HG03342 (cell line): Measurements from ENCODE around the gene IRF2BPL.

Source experiments
- ATAC-seq: cut with Tn5 transposase; IDR thresholded peaks from one replicate; pipeline ENCODE4 v1.9.1; 2021; ENCODE audit warnings: mild to moderate bottlenecking, moderate library complexity; ENCODE audit not compliant: unreplicated experiment

Gene IRF2BPL

DNA sequence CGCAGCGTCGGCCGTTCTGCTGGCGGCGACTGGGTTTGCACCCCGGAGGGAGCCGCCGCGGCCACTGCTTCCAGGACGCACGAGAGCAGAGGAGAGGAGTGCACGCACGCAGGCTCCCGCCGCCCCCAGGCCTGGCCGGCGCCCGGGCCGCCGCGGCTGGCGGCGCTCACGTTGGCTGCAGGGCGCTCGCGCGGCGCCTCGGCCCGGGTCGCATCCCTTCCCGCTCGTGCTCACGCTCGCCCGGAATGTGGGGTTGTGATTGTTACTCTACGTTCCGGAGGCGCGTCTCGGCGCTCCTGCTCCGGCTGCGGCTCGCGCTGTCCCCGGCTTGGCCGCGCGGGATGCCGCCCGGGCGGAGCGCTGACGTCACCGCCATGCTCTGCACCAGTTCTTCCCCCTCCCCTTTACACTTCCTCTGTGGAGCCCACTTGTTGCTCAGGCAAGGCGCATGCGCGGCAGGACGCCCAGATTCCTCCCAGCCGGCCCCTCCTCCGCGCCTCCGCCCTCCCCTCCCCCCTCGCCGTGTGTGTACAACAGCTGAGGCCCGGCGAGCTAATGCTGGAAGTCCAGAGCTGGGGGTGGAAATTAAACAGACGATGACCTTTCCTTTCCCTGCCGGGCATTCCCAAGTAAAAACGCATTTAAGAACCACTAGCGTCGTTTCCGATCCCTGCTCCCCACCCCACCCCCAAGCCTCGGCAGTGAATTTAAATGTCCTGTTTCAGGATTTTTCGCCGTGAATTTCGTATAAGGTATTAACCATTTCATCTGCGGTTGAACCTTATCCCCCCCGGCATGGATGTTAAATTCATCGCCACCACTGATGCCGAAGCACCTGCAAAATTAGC, at the start of gene IRF2BPL:
IRF2BPL (minus strand) TSS at position 325 of the 848 bp plus-strand sequence. CDS start 916 bp downstream, outside the sequence.
- ATAC-seq: peak; percentile 70

DNA sequence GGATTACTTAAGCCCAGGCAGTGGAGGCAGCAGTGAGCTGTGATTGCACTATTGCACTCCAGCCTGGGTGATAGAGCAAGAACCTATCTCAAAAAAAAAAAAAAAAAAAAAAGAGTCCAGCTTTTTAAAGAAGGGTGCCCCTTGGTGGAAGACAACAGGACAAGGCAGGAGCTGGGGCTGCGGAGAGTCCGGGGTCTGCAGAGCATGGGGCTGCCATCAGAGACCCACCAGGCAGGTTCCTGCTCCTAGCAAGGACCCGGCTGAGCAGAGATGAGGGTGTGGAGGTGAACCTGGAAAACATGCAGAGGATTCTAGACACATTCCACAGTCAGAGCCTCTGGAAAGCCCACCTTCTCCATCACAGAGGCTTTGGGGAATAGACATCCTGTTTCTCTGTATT, 48.5 kb upstream of the IRF2BPL start:
- no peak for ATAC-seq

DNA sequence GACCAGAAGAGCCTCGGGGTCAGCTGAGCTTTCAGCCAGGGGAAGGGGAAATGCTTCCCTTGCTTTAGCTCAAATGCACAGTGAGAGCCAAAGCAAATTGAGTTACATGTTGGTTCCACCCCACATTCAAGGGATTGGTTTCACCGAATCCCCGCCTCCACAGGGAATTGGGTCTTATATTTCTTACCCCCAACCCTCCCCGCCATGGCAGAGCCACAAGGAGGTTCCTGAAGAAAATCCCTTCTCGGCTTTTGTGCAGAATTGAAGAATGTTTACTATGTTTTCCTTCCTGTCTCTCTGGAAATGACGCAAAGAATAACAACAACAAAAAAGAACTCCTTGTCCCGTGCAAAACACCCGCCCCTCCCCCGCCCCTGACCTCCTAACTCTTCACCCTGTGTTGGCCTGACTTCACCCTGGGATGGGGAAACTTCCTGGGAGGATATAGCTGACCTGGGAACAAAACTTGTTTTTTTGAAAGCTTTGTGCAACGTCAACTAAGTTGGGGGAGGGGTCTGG, 47.7 kb upstream of the IRF2BPL start:
- ATAC-seq: no peak

DNA sequence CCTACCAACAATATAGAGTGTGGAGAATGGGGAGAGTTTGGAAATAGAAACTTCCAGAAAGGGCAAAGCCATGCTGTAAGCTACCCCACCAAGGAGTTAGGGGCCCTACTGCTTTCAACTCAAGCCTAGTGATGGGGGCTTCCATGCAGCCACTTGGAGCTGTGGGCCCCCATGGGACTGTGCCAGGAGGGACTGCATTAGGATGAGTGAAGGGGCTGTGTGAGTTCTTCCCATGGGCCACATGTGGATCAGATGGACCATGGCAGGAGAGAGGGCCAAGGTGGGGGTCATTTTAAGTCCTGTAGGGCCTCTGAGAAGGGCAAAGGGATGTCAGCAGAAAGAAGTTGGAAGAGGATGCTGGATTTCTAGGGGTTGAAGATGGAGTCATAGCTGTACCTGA, 46.5 kb upstream of the IRF2BPL start:
- ATAC-seq: no peak

DNA sequence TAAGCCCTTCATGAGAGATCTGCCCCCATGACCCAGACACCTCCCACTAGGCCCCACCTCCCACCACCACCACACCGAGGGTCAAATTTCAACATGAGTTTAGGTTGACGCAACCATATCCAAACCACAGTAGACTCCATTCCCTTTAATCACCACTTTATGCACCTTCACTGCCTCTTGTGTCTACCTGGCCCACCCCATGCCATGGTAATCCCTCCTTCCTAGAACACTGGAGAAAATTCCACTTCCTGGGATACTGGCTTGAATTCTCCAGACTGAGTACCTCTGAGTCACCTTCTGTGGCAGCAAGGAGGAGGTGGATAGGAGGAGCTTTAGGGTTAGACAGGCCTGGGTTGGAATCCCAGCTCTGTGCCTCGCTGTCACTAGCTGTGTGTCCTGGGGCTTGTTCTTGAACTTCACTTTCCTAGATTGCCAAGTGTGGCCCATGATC, 43.5 kb upstream of the IRF2BPL start:
- ATAC-seq: no peak

DNA sequence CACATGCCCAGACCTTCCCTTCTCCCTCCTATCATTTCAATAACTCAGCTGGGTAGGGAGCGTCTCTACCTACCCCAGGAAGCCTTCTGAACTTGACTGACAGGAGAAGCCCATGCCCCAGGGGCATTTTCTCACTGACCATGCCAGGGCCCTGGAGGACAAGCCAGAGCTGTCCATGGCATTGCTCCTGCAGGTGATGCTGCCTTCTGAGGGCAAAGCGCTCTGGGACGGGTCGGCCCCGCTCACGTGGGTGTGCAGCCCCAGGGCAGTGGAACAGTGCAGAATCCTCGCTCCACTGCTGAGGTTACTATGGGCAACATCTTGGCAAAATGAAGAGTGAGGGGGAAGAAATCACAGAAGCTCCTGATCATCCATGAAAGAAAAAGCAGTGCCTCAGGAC, 41.0 kb upstream of the IRF2BPL start:
- ATAC-seq: no peak

DNA sequence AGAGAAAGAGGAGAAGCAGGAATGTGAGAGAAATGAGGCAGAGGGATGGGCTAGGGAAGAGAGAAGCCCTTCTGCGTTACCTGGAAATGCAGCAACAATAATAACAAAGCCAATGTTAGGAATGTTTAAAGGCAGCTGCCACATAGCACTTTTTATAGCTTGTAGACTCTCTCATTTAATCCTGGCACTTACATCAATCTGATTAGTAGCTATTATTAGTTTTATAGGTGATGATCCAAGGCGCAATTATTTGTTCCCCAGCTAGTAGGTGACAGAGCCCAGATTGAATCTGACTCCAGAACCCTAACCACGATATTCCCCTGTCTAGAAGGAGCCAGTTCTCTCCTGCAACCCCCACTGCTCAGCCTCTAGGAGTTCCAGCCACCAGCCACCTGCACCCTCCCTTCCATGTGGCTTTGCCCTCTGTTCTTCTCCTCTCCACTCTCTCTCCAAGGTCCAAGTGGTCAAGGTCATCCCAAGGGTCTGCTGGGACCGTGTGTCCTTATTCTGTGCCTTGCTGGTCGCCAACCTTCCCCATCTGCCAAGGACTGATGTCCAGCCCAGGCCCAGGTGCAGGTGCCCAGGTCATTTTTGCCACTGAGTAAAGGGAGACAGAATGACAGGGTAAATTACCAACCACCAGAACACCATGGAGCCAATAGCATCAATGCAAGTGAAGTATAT, 40.2 kb upstream of the IRF2BPL start:
- ATAC-seq: no peak

DNA sequence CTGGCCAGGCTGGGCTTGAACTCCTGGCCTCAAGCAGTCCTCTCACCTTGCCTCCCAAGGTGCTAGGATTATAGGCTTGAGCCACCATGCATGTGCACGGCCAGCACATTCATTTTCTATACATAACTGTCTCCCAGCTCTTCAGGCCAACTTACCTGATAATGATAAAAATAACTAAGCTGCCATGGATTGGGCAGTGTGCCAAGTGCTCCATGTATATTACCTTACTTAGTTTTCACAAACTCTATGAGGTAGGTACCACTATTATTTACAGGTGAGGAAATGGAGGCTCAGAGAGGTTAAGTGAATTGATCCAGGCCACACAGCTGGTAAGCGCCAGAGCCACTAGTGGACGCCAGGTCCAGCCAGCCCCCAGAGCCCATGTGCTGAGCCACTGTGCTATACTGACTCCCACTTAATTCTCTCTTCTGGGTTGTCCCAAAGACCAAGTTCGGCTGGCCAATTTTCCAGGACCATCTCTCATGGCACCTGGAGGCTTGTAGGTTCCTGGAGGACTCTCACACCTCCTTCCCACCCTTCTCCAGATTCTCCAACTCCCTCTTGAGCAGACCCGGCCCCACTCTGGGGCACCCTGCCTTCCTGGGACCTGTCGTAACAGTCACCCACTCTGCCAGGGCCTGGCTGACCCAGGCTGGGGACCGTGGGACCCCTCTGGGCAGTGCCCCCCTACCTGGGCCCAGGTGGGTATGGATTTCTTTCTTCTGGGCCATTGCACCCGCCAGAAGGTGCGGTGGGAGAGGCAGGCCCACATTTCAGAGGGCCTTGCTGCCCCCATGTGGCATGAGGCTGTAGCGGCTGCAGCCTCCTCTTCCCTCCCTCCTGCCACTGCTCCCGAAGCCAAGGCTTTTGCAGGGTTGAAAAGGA, 39.4 kb upstream of the IRF2BPL start:
- peak; percentile 49 for ATAC-seq

DNA sequence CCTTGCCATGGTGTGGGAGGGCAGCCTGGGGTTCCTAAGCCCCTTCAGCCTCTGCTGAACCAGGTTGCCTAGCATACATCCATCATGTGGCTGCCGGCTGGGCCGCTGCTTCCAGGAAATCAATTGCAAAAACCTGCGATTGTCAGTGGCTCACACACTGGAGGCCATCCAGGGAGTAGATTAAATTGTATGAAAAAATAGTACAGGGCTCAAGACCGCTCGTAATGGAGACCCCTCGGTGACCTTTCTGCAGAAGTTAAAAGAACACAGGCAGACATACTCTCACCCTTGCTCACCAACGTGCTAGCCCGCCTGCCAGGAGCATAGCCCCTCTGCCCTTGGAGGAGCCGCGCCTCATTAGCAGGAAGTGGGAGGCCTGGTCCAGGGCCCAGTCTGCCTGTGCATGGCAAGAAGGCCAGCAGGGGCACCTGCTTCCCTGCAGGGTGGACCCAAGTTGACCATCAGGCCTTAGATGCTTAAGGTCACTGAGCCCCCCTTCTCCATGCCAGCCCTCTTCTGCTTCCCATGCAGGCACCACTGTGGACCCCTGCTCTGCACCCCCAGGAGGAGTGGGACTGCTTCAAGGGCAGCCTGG, 38.2 kb upstream of the IRF2BPL start:
- ATAC-seq: no peak

DNA sequence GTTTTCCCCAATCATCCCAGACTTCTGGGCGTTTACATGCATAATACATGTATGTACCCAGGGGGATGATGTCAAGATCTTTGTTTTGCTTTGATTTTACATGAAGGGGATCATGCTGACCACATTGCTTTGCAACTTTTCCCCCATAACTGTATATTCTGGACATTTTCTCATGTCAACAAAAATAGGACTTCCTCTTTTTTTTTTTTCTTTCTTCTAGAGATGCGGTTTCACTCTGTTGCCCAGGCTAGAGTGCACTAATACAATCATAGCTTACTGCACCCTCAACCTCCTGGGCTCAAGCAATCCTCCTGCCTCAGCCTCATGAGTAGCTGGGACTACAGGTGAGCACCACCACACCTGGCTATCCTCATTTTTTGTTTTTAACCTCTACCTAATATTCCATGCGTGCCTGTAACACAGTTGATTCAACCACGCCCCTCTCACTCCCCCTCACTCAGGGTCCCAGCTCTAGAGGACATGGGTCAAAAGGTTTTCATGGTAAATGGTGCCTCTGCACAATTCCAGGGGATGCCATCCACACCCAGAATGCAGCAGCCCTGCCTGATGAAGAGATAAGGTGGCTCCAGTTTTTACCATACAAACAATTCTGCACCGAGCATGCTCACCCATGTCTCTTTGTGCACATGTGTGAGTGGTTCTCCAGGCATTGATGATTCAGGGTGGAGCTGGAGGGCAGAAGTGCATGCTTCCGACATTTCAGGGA, 37.5 kb upstream of the IRF2BPL start:
- no peak for ATAC-seq

DNA sequence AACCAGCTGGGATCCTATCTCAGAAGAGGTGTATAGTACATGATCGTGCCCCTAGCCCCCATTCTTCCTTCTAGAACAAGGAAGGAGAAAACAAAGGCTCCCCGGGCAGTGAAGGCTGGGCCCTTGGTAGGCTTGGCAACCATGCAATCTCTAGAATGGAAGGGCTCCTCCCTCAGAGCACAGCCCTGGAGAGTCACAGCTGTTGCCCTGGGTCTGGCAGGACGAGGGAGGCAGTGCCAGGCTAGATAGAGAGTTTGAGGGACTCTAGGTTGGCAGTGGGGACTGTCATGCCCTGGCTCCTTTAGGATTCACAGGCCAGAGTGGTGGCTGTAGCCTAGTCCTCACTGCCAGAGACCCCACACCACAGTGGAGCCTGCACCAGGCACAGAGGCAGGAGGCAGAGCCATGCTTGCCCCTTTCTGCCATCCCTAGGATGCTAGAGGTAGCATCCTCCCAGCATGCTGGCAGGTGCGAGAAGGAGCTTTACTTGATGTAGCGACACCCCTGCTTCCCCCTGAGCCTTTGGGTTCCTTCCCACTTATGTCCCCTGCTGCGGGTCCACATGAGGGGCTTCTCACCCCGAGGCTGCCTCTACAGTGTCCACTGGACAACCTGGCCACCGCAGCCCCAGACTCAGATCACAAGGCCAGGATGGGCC, 36.1 kb upstream of the IRF2BPL start:
- no peak for ATAC-seq

DNA sequence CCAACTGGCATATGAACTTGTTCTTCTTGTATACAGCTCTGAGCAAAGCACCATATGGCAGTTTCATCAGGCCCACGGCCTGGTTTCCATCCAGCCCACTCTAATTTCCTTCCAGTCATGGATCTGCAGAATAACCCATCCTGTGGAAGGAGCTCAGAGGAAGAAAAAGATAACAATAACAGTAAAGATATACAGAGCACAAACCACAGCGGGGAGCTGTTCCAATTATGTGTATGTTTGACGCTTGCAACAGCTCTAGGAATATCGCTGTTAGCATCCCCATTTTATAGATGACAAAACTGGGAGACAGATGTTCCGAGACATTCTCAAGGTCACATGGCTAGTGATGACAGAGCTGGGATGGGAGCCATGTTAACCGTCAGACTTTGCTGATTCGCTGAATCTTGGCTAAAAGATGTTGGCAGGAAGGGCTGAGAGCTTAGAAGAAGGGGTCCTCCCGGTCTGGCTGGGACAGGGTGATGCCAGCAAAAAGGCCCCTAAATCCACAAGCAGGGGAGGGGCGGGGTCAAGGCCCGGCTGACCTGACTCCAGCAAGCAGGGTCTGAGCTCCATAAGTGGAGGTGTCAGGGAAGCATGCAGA, 35.2 kb upstream of the IRF2BPL start:
- no peak for ATAC-seq

DNA sequence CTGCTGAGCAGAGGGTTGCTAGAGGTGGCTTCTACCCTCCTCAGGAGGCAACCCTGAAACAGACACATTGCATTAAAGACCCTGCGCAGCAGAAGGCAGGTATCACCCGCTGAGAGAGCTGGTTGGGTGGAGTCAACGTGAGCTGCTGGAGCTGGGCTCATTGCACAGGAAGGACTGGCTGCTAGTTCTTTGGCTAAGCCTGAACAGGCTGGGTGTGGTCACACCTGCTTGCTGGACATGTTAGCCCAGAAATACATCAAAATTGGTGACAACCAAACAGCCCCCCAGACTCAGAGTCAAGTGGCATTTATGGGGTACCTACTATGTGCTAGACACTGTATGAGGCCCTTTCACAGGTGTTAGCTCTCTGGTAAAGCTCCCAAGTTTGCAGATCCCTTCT, 33.8 kb upstream of the IRF2BPL start:
- ATAC-seq: no peak

DNA sequence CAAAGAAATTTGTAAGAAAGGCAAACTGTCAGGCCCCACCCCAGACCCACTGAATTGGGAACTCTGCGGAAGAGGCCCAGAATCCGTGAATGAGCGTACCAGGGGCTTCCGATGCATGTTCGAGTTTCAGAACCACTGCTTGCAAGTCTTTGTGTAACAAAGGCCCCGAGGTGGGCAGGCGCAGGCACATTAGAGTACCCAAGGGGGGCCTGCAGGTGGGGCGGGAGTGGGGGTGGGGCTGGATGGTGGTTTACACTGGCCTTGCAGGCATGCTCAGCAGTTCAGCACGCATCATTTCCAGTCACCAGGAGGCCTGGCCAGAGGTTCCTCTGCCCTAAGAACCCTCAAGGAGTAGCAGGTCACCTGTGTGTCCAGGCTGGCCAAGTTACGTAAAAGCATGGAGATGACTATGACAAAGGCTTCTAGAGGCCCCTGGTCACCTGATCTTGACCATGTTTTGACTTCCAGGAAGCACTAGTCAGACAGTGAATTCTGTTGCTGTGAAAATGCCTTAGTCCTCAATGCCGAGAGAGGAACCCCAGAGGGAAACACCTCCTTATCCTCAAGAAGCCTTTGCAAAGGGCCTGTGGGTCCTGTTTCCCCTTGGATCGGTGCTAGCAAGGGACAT, 33.2 kb upstream of the IRF2BPL start:
- ATAC-seq: no peak

DNA sequence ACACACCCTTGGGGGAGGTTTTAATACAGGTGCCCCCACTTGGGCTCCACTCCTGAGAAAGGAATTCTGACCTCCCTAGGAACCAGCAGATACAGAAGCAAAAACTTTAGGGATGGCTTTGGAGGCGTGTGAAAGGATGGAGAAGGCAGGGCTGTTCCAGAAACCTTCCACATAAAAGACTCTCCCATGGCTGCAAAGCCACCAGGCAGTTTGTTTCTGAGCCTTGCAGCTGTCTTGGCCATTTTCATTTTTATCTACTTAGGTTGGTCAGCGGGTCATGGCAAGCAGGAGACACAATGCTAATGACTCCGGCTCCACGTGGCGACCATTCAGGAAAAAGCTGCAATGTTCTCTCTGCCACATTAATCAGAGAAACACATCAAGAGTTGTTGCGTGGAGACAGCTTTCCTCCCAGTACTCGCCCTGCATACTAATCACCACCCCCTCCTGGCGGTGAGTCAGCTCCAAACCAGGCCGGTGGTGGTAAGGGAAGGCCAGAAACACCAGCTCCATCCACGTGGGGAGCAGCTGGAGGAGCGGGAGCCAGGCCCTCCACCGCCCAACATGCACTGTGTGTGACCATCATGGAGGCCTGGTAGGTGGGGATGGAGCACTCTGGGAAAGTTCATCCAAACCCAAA, 30.9 kb upstream of the IRF2BPL start:
- ATAC-seq: no peak

DNA sequence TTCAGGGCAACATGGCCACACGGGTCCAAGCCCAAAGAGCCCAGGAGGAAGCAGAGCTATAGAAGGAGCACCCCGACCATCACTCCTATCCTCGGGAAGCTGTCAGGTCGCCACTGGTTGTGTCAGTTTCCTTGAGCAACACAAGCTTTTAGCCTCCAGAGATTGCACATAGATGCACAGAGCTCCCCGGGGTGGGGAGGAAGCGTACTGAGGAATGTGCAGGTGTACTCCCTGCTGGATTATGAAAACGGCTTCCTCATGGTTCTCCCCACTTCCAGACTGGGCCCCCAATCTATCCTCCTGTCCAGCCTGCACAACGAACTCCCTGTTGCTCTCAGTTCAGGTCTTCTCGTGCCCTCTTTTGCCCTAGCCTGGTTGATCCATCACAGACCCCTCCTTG, 30.3 kb upstream of the IRF2BPL start:
- ATAC-seq: no peak

DNA sequence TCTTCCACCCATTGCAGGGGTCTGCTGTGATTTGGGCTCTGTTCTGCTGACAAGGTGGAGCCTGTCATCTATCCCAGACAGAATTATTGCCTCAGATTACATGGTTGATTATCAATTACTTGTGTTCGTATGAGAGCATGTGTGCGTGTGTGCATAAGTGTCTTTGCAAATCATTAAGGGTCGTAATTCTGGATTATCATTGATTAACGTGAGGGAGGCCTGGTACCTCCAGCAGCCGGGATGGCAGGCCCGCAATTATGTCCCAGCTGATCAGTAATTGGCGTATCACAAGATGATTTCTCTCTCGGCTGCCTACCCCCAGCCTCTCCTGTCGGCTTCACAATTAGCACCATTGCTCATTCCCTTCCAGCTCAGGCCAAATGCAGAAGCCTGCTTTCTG, 29.6 kb upstream of the IRF2BPL start:
- no peak for ATAC-seq

DNA sequence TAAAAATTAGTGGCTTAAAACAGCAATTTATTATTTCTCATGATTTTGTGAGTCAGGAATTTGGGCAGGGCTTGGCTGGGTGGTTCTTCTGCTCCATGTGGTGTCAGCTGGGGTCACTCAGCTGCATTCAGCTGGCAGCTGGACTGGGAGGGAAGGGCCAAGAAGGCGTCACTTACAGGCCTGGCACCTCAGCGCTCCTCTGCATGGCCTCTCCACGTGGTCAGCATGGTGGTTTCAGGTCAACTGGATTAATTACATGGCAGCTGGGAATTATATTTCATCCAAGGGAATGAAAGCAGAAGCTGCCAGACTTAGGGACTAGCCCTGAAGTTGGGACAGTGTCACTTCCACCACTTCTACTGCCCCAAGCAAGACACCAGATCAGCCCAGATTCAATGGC, 27.5 kb upstream of the IRF2BPL start:
- ATAC-seq: no peak
